Stimulated activated CD4-positive, alpha-beta T cell treated with anti-CD3 and anti-CD28 coated beads, Interleukin-1b, Interleukin-23, amount 100 ng/mL, for 4 hours (primary cell): ENCODE results near the gene RUSF1.
A peak's percentile ranks its signal among the peaks of the same experiment; 100 is the strongest.
"Not testable (repeated sequence)": the region's sequence is repeated elsewhere in the genome, so short reads cannot be mapped to it uniquely, and the experiment has no call there.

Experiments
- DNase-seq, 2 donors: peaks; one replicate each; pipeline ENCODE4 v3.0.0-alpha.2; 2020; ENCODE audit warnings: low read depth in 2 of 2

RUSF1 gene

DNA sequence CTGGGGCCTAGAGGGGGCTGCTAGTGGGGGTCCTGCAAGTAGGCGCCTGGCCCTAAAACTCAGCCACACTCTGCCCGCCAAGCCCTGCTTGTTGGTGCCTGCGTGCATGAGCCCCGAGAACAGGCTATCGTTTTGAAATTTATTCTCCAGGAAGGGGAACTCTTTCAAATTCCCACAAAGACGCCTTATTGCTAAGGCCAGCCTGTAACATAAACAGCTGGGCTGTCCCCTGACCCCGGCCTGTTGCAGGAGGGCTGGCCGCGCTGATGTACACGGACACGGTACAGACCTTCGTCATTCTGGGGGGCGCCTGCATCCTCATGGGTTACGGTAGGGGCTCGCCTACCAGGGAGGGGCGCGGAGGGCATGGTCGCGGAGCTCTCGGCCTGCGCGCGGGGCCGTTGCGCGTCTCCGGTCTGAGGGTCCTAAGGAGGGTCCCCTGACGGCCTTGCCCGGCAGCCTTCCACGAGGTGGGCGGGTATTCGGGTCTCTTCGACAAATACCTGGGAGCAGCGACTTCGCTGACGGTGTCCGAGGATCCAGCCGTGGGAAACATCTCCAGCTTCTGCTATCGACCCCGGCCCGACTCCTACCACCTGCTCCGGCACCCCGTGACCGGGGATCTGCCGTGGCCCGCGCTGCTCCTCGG, 21.0 kb downstream of the RUSF1 start:
- no peak for DNase-seq

DNA sequence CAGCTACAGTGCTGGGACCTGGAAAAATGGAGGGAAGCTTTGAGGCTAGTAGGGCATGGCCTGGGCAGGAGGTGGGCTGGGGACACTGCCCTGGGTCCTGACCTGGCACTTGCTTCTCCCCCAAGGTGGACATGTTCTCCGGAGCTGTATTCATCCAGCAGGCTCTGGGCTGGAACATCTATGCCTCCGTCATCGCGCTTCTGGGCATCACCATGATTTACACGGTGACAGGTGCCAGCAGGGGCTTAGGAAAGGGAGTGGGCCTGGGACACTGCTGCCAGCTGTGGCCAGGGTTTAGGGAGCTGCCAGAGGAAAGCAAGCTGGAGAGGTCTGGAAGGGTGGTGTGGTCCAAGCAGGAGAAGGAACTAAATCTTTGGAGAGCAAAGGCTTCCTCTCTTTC, 22.1 kb downstream of the RUSF1 start:
- no peak for DNase-seq

DNA sequence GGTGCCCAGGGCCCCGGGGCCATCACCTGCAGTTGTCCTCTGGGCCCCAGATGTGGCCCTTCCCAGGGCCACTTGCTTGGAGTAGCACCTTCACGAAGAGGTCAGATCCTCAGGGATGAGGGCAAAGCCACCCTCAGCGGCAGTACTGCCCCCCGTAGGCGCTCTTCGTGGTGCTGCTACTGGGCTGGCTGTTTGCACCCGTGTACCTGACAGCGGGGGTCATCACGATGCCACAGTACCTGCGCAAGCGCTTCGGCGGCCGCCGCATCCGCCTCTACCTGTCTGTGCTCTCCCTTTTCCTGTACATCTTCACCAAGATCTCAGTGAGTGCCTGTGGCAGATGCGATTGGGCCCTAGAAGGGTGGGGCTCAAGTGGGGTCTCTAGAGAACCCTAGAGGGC, 22.6 kb downstream of the RUSF1 start:
- DNase-seq, result no peak

DNA sequence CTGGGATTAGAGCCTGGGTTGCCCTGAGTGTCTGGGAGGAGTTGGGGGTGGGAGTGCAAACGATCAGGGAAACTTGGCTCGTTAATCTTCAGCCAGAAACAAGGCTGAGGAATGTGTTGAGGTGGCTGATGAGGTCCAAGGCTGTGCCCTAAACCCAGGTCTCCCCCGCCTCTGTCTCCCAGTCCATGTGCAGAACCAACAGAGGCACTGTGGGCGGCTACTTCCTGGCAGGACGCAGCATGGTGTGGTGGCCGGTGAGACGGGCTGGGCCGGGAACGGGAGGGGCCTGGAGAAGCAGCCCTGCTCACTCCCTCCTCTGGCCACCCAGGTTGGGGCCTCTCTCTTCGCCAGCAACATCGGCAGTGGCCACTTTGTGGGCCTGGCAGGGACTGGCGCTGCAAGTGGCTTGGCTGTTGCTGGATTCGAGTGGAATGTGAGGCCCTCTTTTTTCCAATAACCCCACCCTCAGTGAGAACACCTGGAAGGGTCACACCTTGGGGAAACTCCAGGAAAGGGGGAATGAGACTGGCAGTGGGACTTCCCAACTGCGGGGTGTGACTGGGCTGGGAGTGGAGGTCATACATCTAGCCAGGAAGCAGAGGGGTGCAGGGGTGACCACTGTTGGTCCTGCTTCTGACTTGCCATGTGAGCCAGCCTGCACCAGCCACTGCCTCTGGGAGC, 23.6 kb downstream of the RUSF1 start:
- no peak for DNase-seq

DNA sequence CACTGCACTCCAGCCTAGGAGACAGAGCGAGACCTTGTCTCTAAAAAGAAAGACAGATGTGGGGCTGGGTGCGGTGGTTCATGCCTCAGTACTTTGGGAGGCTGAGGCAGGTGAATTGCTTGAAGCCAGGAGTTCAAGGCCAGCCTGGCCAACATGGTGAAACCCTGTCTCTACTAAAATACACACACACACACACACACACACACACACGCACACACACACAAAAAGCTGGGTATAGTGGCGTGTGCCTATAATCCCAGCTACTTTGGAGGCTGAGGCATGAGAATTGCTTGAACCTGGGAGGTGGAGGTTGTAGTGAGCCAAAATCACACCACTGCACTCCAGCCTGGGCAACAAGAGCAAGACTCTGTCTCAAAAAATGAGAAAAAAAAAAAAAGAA, 24.1 kb downstream of the RUSF1 start:
- DNase-seq, result not testable (repeated sequence)

DNA sequence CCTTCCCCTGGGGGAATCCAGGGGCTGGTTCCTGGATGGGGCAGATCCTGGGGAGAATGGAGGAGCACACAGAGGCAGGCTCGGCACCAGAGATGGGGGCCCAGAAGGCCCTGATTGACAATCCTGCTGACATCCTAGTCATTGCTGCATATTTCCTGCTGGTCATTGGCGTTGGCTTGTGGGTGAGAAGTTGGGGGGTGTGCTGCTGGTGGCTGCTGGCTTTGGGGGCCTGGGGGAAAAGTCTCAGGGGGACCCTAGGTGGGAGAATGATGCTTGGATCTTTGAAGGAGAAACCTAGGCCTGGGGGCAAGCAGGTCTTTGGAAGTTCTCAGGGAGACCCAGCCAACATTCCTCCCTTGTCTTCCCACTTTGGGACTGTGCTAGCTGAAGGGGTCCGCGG, 25.1 kb downstream of the RUSF1 start, which contains the start of gene SLC5A2:
Gene SLC5A2 (plus strand): TSS at position 43 of the 400 bp plus-strand sequence. CDS start 14 bp downstream, at position 57.
- no peak for DNase-seq

DNA sequence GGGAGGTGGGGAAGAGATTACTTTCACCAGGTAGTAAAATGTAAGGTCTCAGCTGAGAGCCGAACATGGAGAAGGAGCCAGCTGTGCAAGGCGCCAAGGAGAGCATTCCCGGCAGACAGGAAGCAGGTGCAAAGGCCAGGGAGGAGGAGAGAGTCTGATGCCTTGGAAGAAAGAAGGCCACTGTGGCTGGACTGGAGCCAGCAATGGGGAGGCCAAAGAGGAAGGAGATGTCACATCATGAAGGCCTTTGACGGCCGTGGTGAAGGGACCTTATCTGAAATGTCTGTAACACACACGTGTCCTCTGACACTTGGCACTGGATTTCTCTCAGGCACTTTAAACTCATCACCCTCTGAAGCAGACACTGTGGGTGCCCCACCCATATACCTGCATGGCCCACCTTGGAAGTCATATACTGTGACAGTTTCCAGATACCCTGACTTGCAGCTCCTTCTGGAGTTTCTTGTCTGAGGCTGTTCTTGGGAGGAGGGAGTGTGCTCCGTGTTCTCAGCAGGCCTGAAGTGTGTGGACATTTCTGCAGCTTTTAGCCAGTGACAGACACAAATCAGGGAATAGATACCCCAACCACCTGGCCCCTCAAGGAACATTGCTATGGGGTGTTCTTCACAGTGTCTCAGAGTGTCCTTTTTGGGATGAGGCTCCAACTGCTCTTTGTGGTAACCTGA, 27.2 kb downstream of the RUSF1 start:
- no peak for DNase-seq

DNA sequence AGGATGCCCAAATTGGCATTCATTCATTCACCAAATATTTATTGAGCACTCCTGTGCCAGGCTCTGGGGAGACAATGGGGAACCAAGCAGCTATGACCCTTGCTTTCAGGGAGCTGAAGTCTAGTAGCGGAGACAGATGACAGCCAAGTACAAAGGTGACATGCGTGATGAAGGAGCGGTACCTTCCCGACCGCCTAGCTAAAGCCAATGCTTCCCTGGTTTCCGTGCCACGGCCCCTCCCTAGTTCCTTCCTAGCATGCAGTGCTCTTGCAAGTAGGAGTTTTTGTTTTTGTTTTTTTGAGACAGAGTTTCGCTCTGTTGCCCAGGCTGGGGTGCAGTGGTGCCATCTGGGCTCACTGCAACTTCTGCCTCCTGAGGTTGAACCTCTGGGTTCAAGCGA, 28.4 kb downstream of the RUSF1 start:
- DNase-seq, result no peak

DNA sequence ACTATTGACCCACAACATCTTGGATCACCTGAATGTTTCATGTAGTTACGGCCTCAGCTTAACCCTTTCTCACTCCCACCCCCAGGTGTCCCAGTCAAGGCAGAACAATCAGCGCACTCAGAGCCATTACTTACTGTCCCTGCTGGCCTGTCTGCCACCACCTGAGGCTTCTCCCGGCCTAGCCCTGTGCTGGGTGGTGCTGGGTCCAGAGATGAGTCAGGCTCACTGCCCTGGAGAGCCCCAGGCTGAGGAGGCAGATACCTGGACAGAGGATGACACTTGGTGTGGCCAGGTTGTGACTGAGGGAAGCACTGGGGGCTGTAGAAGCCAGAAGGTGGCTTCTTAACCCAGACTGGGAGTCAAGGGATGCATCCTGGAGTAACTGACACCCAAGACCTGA, 29.2 kb downstream of the RUSF1 start:
- no peak for DNase-seq

DNA sequence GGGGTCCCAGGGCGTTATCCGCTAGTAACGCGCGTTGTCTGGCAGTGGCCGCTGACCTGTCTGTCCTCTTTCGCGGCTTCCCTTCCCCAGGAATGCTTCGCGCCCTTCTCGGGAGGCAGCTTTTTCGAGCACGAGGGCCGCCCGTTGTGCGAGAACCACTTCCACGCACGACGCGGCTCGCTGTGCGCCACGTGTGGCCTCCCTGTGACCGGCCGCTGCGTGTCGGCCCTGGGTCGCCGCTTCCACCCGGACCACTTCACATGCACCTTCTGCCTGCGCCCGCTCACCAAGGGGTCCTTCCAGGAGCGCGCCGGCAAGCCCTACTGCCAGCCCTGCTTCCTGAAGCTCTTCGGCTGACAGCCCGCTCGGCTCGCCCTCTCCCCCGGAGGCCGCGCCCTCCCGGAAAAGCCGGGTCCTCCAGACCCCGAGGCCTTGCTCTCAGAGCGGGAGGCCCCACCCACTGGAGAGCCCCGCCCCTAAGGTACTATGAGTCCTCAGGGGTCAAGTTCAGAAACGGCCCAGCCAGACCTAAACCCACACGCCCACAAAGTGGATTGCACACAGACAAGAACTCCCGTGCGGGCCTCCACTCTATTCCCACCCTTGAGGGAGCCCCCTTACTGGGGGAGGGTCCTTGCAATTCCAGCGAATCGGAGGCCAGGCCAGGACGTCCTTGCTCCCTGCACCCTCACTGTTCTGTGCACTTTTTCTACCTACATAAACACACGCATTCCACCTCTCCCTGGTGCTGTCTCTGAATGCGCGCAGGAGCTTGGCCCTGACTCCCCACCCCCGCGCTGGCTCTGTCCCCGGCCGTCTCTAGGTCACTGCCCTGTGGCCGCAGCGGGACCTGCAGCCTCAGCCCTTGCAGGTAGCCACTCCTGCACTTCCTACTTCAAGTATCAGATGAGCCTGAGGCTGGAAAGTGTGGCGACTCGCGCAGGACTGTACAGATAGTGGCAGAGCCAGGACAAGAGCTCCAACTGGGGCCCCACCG, 30.7 kb downstream of the RUSF1 start:
- no peak for DNase-seq

DNA sequence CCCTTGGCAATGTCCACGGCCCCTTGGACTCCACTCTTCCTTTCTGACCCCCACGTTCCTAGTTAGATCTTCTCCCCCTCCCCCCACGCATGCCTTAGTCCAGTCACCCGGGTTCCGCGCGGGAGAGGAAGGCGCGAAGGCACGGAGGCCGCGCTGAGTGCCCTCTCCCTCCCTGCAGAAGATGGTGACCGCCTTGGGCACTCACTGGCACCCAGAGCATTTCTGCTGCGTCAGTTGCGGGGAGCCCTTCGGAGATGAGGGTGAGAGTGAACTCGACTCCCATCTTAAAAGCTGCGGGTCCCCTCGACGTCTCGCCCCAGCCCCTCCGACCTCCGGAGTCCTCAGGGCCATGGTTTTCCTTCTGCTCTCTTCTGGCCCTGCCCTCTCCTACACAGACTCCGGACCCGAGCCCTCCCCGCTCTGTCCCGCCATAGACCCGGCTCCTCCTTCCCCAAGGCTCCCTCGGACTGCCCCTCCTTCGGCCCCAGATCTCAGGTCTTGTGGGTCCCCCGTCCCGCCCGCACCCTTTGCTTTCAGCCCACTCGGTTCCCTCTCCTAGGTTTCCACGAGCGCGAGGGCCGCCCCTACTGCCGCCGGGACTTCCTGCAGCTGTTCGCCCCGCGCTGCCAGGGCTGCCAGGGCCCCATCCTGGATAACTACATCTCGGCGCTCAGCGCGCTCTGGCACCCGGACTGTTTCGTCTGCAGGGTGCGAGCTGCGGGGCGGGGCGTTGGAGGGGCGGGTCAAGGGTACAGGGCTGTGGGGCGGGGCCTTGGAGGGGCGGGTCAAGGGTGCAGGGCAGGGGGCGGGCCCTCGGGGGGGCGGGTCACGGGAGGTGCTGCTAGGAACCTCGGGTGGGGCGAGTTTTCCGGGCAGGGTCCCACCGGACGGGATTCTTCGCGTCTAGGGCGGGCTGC, 31.6 kb downstream of the RUSF1 start:
- peak; percentile 91 to 95 for DNase-seq

DNA sequence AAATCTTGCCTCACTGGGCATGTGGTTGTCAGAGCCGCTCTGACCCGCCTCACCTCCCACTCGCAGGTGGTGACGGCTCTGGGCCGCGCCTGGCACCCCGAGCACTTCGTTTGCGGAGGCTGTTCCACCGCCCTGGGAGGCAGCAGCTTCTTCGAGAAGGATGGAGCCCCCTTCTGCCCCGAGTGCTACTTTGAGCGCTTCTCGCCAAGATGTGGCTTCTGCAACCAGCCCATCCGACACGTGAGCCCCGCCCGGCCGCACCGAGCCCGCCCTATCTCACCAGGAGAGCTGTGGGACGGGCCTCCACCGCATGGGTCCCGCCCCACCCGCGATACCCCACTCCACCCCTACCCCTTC, 32.3 kb downstream of the RUSF1 start:
- DNase-seq, result no peak

DNA sequence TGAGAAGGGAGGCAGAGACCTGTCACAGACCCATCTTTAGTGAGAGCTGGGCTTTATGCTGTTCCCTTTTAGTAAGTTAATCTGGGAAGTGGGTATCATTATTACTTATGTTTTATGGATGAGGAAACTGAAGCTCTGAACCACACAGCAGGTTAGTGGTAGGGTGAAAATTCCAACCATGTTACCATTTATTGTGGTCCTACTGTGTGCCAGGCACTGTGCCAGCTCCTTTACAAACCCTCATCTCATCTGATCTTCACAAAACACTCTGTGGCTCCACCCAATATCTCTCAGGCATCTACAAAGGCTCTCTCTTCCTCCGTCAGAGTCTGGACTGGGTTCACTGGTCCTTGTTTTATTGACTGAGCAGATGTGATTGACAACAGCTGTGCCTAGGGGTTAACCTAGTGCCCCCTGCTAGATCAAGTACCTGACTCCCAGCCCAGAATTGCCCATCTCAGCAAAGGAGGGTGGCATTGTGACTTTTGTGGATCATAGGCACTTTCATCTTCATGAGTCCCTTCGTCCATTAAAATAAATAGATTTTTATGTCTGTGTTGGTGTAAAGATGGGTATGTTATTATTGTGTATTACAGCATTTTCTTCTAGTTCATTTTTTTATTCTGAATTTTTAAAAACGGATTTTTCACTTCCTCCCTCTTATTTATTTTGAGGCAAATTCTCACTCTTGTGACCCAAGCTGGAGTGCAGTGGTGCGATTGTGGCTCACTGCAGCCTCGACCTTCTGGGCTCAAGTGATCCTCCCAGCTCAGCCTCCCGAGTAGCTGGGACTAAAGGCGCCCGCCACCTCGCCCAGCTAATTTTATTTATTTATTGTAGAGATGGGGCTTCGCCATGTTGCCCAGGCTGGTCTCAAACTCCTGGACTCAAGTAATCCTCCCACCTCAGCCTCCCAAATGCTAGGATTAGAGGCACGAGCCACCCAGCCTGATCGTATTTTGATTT, 33.1 kb downstream of the RUSF1 start:
- DNase-seq, result no peak

DNA sequence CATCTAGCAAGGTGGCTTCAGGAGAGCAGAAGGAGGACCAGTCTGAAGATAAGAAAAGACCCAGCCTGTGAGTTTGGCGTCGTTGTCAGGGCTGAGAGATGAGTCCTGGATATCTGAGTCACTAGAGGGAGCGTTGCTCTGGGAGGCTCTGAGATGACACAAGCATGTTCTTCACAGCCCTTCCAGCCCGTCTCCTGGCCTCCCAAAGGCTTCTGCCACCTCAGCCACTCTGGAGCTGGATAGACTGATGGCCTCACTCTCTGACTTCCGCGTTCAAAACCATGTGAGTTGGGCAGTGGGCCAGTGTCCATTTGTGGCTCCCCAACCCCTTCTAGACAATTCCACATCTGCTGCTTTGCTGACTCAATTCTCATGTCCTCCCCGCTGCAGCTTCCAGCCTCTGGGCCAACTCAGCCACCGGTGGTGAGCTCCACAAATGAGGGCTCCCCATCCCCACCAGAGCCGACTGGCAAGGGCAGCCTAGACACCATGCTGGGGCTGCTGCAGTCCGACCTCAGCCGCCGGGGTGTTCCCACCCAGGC, 33.9 kb downstream of the RUSF1 start:
- no peak for DNase-seq

DNA sequence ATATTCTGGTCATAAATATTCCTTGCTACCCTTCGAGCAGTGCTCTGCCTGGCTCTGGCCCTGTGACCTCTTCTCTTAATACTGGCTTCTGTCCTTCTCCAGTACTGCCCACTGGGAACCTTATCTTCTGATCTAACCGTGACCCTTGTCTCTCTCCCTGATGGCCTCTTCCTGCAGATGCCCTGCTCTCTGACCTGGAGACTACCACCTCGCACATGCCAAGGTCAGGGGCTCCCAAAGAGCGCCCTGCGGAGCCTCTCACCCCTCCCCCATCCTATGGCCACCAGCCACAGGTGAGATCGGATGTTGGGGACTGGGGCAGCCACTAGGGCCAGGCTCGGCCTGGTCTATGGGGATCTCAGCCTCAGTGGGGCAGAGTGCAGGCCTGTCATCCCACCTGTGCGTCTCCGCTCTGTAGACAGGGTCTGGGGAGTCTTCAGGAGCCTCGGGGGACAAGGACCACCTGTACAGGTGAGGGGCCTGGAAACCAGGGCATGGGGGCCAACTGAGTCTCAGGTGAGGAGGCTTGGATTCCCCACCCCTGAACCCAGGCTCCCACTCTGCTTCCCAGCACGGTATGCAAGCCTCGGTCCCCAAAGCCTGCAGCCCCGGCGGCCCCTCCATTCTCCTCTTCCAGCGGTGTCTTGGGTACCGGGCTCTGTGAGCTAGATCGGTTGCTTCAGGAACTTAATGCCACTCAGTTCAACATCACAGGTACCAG, 34.8 kb downstream of the RUSF1 start:
- DNase-seq, result no peak

DNA sequence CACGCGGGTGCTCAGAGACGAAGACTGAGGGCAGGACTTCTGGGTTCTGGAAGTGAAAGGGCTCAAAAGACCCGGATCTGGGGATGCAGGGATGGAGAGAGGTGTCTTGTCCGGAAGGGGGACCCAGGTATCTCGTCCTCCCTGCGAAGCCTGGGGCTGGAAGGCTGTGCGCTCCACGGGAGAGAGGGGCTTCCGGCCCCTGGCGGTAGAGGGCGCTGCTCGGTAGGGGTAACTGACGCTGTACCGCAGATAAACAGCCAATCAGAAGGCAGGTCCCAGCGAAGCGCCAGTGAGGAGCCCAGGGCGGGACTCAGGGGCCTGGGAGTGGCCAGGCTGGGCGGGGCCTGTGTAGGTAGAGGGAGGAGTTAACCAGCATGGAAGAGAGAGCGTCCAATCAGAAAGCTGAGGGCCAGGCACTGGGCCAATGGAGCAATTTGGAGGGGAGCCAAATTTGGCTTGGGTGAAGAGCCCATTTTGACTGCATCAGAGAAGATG, 35.4 kb downstream of the RUSF1 start:
- DNase-seq, result no peak

DNA sequence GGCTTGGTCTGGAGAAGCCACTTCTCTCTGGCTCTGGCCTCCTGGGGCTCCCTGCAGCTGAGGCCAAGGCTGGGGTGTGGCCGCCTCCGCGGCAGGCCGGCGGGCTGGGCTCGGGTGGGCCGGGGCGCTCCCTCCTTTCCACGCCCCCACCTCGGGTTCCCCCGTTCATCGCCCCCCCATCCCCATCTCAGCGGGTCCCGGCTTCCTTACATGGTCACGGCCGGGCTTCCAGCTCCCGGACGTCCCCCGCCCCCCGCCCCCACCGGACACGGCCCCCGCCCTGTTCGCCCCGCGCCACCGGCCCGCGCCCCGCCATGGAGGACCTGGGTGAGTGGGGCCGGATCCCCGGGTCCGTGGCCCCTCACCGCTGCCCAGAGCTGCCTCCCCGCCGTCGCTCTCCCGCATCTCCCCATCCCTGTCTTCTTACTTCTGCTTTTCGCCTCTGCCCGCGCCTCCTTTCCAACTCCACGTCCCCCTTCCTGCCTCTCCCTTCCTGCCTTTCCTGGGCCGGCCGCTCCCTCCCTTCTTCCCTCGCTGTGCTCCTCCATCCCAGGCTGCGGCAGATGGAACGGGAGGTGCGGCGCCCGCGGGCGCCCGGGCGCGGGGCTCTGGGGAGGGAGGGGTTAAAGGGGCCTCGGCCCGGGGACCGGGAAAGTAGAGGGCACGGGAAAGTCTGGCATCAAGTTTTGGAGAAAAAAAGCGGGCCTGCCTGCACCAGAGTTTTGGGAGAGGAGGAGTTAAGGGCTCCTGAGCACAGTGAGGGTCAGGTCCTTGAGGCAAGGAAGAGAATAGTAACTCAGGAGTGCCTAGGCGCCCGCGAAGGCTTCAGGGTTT, 36.1 kb downstream of the RUSF1 start, which contains the start of gene TGFB1I1:
Gene TGFB1I1 (plus strand): TSS at position 278 of the 834 bp plus-strand sequence. CDS start 37 bp downstream, at position 315.
- no peak for DNase-seq
